22Rv1 (cell line): ENCODE measurements around the gene ILF3.

Experiments used
- H3K27ac ChIP-seq: fragments of 450-650 bp; 2 replicates; pipeline ENCODE4 v1.5.1; 2017
- ZFX ChIP-seq: fragments of 450-650 bp; IDR thresholded peaks from 2 replicates; pipeline ENCODE4 v1.6.1; 2017; ENCODE audit warnings: antibody characterized with exemption, borderline replicate concordance
- TF ChIP-seq, protein P1 (sequence below): fragments of 450-650 bp; IDR thresholded peaks from 2 replicates; pipeline ENCODE4 v1.5.1; 2017; ENCODE audit warnings: mild to moderate bottlenecking

ILF3 gene

DNA sequence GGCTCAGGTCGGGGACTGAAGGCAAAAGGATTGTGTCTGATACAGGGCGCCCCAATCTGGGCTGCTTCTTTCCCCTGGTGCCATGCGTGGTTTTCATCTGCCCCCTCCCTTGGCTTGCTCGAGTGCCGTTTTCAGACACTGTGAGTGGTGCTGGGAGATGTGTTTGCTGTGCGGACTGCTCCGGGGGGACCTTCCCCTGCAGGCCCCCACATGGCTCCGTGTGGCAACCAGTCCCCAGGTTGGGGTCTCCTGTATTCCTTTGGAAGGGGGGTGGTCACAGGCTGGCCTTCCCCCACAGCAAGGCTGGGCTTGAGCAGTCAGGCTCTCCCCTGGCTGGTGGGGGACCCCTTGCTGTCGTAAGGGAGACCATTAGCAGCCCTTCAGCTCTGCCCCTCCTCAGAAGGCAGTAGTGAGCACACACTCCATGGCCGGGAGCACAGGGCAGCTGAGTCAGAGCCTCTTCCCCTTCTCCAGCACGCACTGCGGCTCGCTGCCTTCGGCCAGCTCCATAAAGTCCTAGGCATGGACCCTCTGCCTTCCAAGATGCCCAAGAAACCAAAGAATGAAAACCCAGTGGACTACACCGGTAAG is 26.5 kb downstream of the ILF3 start:
- no peak for TF ChIP-seq ZFX
- TF ChIP-seq, protein P1, sequence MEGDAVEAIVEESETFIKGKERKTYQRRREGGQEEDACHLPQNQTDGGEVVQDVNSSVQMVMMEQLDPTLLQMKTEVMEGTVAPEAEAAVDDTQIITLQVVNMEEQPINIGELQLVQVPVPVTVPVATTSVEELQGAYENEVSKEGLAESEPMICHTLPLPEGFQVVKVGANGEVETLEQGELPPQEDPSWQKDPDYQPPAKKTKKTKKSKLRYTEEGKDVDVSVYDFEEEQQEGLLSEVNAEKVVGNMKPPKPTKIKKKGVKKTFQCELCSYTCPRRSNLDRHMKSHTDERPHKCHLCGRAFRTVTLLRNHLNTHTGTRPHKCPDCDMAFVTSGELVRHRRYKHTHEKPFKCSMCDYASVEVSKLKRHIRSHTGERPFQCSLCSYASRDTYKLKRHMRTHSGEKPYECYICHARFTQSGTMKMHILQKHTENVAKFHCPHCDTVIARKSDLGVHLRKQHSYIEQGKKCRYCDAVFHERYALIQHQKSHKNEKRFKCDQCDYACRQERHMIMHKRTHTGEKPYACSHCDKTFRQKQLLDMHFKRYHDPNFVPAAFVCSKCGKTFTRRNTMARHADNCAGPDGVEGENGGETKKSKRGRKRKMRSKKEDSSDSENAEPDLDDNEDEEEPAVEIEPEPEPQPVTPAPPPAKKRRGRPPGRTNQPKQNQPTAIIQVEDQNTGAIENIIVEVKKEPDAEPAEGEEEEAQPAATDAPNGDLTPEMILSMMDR: no peak
- no peak overlapping the region for H3K27ac ChIP-seq

DNA sequence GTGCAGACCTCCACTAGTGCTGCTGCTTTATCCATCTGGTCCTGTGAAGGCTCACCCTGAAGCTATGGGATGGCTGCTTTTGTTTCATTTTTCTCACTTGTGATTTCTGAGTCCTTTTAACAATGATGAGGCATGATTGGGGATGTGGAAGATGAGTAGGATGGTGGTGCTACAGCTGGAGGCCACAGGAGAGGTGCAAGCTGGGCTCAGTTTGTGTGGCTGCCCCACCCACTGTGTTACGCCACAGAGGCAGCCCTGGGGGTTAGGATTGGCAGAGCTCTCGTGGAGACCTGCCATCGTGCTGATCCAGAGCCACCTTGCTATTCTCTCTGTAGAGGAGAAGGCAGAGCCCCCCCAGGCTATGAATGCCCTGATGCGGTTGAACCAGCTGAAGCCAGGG is 27.5 kb downstream of the ILF3 start:
- TF ChIP-seq ZFX: no peak
- TF ChIP-seq, protein P1: no peak
- no peak overlapping the region for H3K27ac ChIP-seq

DNA sequence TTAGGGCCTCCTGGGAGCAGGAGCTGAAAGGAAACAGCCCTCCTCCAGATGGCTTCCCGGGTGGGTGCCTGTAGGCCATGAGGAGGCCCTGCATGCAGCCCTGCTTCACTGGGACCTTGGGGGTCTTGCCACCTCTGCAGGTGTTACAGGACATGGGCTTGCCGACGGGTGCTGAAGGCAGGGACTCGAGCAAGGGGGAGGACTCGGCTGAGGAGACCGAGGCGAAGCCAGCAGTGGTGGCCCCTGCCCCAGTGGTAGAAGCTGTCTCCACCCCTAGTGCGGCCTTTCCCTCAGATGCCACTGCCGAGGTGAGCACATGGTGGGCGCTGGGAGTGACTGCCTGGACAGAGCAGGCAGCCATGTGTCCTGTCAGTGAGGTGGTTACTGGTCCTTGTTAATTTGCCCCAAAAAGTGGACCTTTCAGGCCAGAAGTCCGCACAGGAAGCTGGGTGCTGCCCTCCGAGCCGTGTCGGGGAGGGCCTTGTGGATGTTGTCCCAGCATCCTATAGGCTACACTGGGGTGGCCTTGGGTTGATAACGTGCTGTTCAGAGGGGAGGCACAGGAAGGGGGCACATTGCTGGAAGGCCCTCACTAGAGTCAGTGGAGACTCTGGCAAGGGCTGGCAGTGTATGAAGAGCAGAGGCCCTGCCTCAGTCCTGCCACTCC is 28.4 kb downstream of the ILF3 start:
- H3K27ac ChIP-seq: no peak overlapping the region
- TF ChIP-seq, protein P1: no peak
- no peak for TF ChIP-seq ZFX

DNA sequence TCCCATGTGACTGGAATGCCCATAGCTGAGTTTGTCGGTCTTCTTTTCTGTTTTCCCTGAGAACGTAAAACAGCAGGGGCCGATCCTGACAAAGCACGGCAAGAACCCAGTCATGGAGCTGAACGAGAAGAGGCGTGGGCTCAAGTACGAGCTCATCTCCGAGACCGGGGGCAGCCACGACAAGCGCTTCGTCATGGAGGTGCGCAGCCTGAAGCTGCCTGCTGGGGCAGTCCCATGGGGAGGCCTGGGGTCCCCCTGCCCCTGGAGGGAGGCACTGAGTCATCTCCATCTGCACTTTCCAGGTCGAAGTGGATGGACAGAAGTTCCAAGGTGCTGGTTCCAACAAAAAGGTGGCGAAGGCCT is 28.9 kb downstream of the ILF3 start:
- TF ChIP-seq, protein P1: no peak
- TF ChIP-seq ZFX: no peak
- no peak overlapping the region for H3K27ac ChIP-seq

DNA sequence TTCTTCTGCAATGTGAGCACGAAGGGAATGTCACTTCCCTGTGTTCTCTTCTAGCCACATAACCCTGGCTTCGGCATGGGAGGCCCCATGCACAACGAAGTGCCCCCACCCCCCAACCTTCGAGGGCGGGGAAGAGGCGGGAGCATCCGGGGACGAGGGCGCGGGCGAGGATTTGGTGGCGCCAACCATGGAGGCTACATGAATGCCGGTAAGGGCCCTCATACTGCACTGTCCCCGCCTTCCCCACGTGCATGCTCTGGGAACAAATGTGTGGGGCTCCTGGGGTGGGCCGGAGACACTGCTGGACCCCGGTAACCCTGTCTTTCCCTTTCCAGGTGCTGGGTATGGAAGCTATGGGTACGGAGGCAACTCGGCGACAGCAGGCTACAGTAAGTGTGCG is 29.4 kb downstream of the ILF3 start:
- H3K27ac ChIP-seq: no peak overlapping the region
- TF ChIP-seq ZFX: no peak
- TF ChIP-seq, protein P1: no peak

DNA sequence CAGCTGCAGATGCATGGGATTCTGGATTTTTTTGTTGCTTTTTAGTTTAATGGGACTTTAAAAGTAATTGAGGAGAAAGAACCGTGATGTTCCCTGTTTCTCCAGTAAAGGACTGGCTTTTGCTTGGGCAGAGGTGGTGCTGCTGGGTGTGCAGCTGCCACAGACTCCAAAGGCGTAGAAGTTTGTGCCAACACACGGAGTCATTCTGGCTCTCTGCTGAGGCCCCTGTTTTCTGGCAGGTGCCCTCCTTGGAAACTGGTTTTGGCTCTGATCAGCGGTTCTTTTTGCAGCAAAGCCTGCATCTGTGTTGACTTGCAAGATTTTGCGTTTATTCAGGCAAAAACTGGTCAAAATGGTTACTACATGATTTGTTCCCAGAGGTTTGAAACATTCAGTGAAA is 31.1 kb downstream of the ILF3 start:
- TF ChIP-seq, protein P1: no peak
- no peak for TF ChIP-seq ZFX
- H3K27ac ChIP-seq: no peak overlapping the region

DNA sequence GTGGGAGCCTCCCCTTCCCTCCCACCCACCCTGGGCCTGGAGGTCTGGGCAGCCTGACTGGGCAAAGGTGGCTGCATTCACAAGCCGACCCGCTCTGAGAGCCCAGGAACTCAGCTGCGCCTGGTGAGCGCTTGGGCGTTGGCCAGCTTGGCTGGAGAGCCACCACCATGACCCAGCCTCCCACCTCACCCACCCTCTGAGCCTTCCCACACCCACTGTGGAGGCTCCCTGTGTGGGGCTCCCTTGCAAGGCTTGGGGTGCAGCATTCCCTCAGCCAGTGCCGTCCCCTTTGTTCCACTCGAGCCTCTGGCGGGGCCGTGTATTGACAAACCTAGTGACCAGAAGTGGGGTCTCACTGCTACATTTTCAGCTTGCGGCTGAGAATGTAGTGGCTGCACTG is 32.0 kb downstream of the ILF3 start:
- TF ChIP-seq, protein P1: no peak
- no peak for TF ChIP-seq ZFX
- H3K27ac ChIP-seq: no peak overlapping the region
